ENCODE data around the gene EP400. TPM values are rescaled to one million over a fixed set of nuclear protein-coding genes. Genes with fewer than 3 reads are reported as not detected.

EP400 gene
- total and polyA plus RNA-seq, 4 donors, result 11.4 to 47.8 (median 25.7) TPM

DNA sequence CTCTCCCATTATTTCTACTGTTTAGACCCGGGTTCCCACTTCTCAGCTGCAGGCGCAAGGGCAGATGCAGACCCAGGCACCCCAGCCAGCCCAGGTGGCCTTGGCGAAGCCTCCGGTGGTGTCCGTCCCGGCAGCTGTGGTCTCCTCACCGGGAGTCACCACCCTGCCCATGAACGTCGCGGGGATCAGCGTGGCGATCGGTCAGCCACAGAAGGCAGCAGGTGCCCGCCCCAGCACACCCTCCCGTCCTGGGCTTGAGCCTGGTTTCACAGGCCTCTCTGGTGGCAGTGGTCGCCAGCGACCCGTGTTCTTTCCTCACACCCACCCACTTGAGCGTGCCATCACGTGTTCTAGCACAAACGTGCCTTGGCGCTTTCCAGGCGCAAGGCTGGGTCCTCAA lies 117.0 kb downstream of the EP400 start:
- H3K27ac ChIP-seq (ENCODE audit: low read depth in 1 of 2, low read length in 1 of 2), result no peak overlapping the region
- WGBS, 2 donors, result 92 to 93% methylated on average over 23 of the region's 23 CpGs
- H3K9ac ChIP-seq (ENCODE audit: insufficient read depth in 1 of 2, low read length in 2 of 2), result no peak overlapping the region
- ATAC-seq (ENCODE audit: insufficient read depth, low FRiP score) (no peak), DNase-seq (no peak)
- TF ChIP-seq, protein P1, sequence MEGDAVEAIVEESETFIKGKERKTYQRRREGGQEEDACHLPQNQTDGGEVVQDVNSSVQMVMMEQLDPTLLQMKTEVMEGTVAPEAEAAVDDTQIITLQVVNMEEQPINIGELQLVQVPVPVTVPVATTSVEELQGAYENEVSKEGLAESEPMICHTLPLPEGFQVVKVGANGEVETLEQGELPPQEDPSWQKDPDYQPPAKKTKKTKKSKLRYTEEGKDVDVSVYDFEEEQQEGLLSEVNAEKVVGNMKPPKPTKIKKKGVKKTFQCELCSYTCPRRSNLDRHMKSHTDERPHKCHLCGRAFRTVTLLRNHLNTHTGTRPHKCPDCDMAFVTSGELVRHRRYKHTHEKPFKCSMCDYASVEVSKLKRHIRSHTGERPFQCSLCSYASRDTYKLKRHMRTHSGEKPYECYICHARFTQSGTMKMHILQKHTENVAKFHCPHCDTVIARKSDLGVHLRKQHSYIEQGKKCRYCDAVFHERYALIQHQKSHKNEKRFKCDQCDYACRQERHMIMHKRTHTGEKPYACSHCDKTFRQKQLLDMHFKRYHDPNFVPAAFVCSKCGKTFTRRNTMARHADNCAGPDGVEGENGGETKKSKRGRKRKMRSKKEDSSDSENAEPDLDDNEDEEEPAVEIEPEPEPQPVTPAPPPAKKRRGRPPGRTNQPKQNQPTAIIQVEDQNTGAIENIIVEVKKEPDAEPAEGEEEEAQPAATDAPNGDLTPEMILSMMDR (IDR thresholded peaks at IDR 0.05; ENCODE audit: control extremely low read depth, extremely low read depth), result no peak
- H3K4me1 ChIP-seq (ENCODE audit: control insufficient read depth in 5 of 5, insufficient read depth in 5 of 5, low read length in 5 of 5), result no peaks in the 10 kb centered on the region
- peaks cover 14 to 73% (median 31%) of the 10 kb centered on the region in 4 donors for H3K36me3 ChIP-seq (ENCODE audit: control insufficient read depth in 4 of 4, insufficient read depth in 4 of 4, low read length in 4 of 4)
- no peak overlapping the region for H3K4me3 ChIP-seq
- no peaks in the 10 kb centered on the region for H3K9me3 ChIP-seq (ENCODE audit: control insufficient read depth in 4 of 4, insufficient read depth in 3 of 4, low read length in 3 of 4)
- no peaks in the 10 kb centered on the region for H3K27me3 ChIP-seq (ENCODE audit: control insufficient read depth in 3 of 3, insufficient read depth in 3 of 3, low read length in 2 of 3)

DNA sequence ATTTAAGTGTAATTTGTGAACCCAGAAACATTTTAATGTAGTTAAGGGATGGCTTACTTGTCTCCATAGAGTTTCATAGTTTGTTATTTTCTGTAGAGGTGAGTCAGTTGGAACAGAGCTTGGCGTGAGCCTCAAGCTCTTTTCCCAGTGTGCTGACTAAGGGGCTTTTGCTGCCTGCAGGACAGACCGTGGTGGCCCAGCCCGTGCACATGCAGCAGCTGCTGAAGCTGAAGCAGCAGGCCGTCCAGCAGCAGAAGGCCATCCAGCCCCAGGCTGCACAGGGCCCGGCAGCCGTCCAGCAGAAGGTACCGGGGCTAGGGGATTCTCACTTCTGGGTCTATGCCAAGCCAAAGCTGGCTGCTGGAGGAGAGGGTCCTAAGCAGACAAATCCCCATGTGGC lies 117.4 kb downstream of the EP400 start:
- Histone ChIP-seq H3K9me3 (ENCODE audit: control insufficient read depth in 4 of 4, insufficient read depth in 3 of 4, low read length in 3 of 4) (no peaks in the 10 kb centered on the region), H3K4me3 (no peak overlapping the region), H3K36me3 (ENCODE audit: control insufficient read depth in 4 of 4, insufficient read depth in 4 of 4, low read length in 4 of 4) (peaks cover 14 to 72% (median 29%) of the 10 kb centered on the region in 4 donors), H3K4me1 (ENCODE audit: control insufficient read depth in 5 of 5, insufficient read depth in 5 of 5, low read length in 5 of 5) (no peaks in the 10 kb centered on the region), H3K27ac (ENCODE audit: low read depth in 1 of 2, low read length in 1 of 2) (no peak overlapping the region), H3K27me3 (ENCODE audit: control insufficient read depth in 3 of 3, insufficient read depth in 3 of 3, low read length in 2 of 3) (no peaks in the 10 kb centered on the region), H3K9ac (ENCODE audit: insufficient read depth in 1 of 2, low read length in 2 of 2) (no peak overlapping the region)
- ATAC-seq (ENCODE audit: insufficient read depth, low FRiP score), result no peak
- TF ChIP-seq, protein P1 (IDR thresholded peaks at IDR 0.05; ENCODE audit: control extremely low read depth, extremely low read depth), result no peak
- no peak for DNase-seq
- 91 to 93% methylated on average over 7 of the region's 7 CpGs for WGBS, 2 donors

DNA sequence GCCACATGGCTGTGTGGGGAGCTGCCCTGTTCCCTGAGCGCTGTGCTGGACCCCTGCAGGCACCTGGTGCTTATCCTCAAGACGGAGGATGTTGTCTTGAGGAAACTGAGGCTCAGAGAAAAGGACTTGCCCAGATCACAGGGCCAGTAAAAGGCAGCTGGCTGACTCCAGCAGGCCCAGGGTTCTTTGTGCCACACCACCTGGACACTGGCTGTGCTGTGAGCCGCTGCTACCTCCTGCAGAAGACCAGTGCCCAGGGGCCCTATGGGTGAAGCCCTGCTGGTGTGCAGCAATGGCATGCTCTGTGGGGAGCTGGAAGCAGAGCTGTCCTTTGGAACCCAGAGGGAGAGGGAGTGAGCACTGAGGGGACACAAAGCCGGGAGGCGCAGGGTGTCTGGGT lies 118.5 kb downstream of the EP400 start:
- Histone ChIP-seq H3K27me3 (ENCODE audit: control insufficient read depth in 3 of 3, insufficient read depth in 3 of 3, low read length in 2 of 3) (no peaks in the 10 kb centered on the region), H3K9me3 (ENCODE audit: control insufficient read depth in 4 of 4, insufficient read depth in 3 of 4, low read length in 3 of 4) (no peaks in the 10 kb centered on the region), H3K4me1 (ENCODE audit: control insufficient read depth in 5 of 5, insufficient read depth in 5 of 5, low read length in 5 of 5) (no peaks in the 10 kb centered on the region), H3K36me3 (ENCODE audit: control insufficient read depth in 4 of 4, insufficient read depth in 4 of 4, low read length in 4 of 4) (peaks cover 9 to 63% (median 27%) of the 10 kb centered on the region in 4 donors), H3K9ac (ENCODE audit: insufficient read depth in 1 of 2, low read length in 2 of 2) (no peak overlapping the region), H3K4me3 (no peak overlapping the region), H3K27ac (ENCODE audit: low read depth in 1 of 2, low read length in 1 of 2) (no peak overlapping the region)
- DNase-seq (no peak), ATAC-seq (ENCODE audit: insufficient read depth, low FRiP score) (no peak)
- 96 to 98% methylated on average over 5 of the region's 5 CpGs for WGBS, 2 donors
- TF ChIP-seq, protein P1 (IDR thresholded peaks at IDR 0.05; ENCODE audit: control extremely low read depth, extremely low read depth), result no peak

DNA sequence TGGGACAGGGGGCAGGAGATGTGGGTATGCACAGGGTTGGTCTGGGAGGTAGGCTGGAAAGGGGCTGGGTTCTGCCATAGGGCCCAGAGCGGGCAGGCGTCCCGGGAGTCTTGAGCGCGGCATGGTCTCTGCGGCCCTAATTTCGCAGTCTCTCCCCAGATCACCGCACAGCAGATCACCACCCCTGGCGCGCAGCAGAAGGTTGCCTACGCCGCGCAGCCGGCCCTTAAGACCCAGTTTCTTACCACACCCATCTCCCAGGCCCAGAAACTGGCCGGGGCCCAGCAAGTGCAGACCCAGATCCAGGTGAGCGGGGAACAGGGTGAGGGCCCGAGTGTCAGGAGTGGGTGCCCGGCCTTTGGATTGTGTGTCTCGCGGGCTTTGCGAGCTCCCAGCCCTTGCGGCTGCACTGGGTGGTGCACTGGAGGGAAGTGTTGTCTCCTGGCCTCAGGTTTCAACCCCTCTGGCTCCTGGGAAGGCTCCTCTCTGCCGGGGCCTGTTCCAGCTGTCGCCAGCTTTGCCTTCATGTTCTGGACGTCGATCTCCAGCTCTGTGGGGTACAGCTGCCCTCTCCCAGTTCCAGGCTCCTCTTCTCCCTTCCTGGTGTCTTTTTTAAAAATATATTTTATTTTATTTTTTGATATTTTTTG lies 119.7 kb downstream of the EP400 start:
- Histone ChIP-seq H3K27me3 (ENCODE audit: control insufficient read depth in 3 of 3, insufficient read depth in 3 of 3, low read length in 2 of 3) (no peaks in the 10 kb centered on the region), H3K27ac (ENCODE audit: low read depth in 1 of 2, low read length in 1 of 2) (no peak overlapping the region), H3K4me3 (no peak overlapping the region), H3K4me1 (ENCODE audit: control insufficient read depth in 5 of 5, insufficient read depth in 5 of 5, low read length in 5 of 5) (no peaks in the 10 kb centered on the region), H3K36me3 (ENCODE audit: control insufficient read depth in 4 of 4, insufficient read depth in 4 of 4, low read length in 4 of 4) (peaks cover 9 to 60% (median 22%) of the 10 kb centered on the region in 4 donors), H3K9ac (ENCODE audit: insufficient read depth in 1 of 2, low read length in 2 of 2) (no peak overlapping the region), H3K9me3 (ENCODE audit: control insufficient read depth in 4 of 4, insufficient read depth in 3 of 4, low read length in 3 of 4) (no peaks in the 10 kb centered on the region)
- TF ChIP-seq, protein P1 (IDR thresholded peaks at IDR 0.05; ENCODE audit: control extremely low read depth, extremely low read depth), result no peak
- WGBS, 2 donors, result 97 to 98% methylated on average over 26 of the region's 26 CpGs
- no peak for ATAC-seq (ENCODE audit: insufficient read depth, low FRiP score)
- DNase-seq, result no peak
